ENCODE results near the gene TCF7L2.

Gene TCF7L2

DNA sequence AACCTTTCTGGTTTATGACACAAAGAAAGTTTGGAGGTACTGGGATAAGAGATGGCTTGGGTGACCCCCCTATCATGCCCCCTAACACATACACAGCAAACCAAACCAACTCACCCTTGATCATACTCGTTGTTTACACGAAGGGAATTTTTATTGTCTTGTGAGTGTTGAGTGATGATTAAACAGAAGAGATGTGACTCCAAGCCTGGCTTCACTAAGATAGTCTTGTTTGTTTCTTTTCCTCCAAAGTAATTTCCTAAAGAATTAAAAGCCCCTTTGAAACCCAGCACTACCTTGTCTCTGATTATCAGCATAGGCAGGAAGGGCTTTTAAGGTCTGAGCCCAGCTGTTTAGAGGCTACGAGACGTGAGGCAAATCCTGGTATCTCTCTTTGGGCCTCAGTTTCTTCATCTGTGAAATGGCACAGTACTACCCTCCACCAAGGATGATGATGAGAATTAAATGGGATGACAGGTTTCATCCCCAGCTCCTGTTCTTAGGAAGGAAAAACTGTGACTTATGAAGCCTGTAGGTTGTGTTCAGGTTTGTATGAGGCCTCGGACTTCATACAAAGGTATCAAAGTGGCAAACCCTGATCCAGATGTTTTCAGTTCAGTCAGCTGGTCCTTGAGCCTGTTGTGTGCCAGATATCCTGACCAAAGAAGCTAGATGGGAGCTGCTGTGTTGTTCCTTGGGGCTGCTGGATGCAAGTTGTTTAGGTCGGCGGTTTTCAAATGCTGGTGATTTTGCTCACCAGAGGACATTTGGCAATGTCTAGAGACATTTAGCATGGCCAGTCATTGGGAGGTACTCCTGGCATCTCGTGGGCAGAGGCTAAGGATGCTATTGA, 51.8 kb downstream of the TCF7L2 start:
- no peak for DNase-seq

DNA sequence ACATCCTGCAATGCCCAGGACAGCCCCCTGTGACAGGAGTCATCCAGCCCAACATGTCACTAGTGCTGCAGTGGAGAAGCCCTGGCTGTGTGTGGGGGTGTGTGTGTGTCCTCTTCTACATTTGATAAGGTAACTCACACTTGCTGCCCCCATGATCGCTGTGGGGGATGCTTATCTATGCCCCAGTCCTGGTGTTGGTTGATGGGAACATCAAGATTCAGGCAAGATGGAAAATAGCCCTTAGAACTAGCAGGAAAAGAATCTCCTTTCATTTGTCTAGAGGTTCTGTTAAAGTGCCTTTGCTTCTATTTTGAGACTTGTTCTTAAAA, 52.4 kb downstream of the TCF7L2 start:
- no peak for DNase-seq

DNA sequence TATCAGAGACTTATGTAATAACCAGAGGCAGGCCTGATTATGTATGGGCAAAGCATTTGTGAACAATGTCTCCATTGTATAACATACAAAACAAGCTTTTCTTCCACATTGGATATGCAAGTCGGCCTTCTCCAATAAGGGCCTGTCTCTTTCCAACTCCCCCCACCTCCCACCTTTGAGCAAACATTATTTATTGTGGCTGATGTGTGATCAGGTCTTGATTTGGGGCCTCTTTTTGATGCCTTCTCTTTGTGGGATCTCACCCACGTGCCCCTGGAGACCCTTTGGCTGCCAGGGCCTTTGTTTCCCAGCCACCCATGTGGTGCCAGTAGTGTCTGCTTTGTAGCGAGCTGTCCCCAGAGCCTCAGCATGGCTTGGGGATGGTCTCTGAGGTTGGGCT, 53.0 kb downstream of the TCF7L2 start:
- no peak for DNase-seq

DNA sequence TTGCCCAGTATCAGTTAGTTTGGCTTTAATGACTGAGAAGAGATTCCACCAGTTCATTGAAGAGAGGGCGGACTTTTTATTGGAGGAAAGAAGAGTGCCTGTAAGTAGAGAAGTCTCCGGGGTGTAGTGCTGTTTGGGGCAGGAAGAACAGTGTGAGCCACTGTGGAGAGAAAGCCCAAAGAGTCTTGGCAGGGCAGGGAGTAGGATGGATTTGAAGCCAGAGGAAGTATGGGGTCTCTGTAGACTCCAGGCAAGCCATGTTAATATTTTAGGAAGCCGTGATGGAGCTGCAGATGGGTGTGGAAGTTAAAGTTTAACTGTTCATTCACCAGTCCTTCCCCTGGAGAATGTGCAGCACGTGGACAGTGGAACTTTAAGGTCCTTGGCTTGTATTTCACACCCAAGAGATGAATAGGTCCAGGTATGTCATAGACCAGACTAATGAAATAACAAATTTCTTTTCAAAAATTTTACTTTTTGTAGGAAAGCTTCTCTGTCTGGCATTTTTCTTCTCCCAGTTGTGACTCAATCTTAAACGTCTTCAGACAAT, 54.1 kb downstream of the TCF7L2 start:
- DNase-seq, result no peak

DNA sequence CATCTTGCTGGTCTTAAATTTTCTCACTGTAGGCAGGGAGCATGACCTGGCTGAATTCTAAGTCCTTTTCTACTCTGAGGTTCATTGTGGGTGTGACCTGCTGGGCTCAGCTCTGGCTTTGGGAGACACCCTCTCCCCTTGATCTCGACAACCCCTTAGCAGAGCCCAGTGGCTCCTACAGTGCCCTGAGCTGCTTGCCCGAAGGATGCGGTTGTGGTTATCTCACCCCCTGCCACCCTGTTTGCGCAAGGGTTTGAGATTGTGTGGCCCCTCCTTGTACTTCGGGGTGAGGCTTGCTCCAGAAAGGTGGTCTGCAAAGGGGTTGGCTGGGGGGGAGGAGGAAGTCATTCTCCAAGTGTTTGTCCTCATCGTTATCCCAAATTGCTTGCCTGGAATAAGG, 55.3 kb downstream of the TCF7L2 start:
- no peak for DNase-seq

DNA sequence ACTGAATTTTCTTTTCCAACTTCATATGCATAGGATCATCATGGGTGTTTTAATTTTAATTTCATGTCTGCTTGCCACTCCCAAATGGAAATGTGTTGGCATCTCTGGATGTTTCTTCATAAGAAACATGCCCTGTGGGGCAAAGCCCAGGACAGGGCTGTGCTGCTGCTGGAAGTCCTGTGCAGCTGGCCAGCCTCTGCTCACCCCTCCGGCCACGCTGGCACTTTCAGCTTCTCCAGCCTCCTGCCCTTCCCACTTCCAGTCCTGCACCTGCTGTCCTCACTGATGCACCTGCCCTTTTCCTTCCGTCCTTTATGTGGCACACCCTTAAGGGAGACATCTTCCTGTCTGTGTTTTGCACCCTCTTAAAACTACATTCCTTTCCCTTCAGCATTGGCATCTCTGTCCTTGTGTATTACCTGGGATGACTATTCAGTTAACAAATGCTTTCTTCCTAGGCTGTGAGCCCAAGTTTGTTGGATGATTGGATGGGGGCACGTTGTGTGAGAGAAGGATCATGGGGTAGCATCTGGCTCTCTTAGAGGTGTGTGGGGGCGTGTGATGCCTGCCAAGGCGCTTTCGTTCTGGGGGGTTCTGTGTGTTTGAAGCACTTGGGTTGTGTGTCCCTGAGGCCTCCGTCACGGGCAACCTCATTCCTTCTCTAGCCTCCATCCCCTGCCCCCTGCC, 56.8 kb downstream of the TCF7L2 start:
- peak; percentile 48 for DNase-seq

DNA sequence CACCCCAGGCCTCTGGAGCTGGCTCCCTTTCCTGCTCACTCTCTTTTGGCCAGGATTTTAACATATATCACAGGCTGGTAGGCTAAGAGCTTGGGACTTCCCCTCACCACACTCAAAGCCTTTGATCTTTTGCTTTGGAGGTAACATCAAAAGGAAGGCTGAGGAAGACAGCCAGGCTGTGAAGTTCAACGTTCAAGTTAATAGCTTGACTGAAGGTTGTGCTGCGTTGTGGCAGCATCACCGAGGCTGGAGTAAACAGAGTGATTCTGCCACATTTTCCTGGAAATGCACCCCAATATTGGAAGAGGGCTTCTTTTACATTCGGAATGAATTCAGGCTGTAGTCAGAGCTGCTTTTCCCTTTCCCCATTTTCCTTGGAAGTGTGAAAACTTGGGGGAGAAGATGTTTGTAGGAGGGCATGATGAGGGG, 57.3 kb downstream of the TCF7L2 start:
- DNase-seq, result no peak

DNA sequence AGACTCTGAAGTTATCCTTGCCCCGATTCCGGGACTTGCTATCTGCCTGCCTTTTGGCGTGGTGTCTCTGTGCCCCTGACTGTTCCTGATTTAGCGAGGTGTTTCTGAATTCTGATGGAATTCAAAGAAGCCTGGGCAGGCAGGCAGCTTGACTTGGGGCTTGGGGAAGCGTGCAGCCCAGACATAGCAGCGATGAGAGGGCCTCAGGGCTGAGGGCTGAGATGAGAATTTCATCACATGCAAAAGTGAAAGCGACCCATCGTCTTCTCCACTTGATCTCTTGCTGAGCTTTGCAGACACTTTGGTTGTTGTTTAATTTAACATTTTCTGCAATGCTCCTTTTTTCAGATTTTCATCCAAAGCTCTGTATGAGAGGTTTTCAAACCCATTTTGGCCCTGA, 57.8 kb downstream of the TCF7L2 start:
- no peak for DNase-seq

DNA sequence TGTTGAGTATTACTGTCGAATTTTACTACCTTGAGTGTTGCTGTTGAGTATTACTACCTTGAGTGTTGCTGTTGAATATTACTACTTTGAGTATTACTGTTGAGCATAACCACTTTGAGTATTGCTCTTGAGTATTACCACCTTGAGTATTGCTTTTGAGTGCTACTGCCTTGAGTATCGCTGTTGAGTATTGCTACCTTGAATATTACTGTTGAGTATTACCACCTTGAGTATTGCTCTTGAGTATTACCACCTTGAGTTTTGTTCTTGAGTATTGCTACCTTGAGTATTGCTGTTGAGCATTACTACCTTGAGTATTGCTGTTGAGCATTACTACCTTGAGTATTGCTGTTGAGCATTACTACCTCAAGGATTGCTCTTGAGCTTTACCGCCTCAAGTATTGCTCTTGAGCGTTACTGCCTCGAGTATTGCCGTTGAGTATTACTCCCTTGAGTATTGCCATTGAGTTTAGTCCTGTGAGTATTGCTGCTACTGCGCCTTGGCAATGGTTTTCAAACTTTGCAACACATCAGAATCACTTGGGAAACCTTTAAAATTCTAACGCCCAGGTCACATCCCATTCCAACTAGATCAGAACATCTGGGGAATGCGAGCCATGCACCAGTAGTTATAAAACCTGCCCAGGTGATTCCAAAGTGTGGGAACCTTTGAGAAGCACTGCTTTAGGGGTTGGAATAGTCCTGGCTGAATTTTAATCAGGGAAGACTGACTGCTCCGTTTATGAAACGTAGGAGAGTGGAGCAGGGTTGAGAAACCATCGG, 61.7 kb downstream of the TCF7L2 start:
- no peak for DNase-seq

DNA sequence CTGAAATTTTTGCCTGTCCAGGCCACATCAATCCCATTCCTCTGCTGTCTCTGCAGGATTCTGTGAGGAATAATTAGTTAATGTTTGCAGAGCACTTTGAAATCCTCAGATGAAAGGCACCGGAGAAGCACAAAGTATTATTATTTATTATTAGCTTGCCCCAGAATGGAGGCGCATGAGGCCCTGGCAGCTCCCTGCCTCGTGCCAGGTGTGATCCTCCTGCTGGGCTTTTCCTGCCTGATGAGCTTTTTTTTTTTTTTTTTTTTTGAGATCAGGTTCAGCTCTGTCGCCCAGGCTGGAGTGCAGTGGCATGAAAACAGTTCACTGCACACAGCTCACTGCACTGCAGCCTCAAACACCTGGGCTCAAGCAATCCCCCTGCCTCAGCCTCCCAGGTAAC, 65.2 kb downstream of the TCF7L2 start:
- no peak for DNase-seq

DNA sequence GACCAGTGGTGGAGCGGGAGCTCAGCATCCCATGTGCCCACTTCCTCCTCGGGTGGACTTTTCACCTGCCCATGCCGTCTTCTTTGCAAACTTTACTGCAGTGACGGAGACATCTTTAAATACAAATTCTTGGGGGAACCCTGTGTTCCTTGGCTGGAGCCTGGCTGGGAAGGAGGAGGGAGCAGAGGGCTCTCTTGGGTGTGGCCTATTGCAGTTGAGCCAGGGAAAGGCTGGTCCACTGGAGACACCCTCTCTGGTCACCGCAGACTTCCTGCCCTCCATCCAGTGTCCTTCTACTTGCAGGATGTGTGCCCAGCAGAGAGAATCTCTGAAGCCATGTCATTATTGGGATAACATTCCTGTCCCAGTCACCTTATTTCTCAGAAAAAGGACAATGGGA, 67.3 kb downstream of the TCF7L2 start:
- DNase-seq, result no peak

DNA sequence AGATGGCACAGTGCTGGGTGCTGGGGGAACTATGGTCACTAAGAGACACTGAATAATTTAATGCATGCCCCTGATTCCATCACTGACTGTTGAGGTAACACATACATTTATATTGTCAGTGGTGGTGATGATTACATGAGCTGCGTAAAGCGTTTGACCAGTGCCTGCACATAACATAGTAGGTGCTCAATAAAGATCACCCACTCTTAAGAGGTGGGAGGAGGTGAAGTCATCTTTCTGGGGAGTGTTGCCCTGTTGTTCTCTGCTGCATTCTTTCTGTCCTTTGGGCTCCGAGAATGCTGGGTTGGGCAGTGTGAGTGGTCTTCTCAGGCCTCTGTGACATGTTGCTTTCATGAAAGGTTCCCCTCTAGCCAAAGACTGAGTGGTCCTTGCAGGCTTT, 68.0 kb downstream of the TCF7L2 start:
- no peak for DNase-seq

DNA sequence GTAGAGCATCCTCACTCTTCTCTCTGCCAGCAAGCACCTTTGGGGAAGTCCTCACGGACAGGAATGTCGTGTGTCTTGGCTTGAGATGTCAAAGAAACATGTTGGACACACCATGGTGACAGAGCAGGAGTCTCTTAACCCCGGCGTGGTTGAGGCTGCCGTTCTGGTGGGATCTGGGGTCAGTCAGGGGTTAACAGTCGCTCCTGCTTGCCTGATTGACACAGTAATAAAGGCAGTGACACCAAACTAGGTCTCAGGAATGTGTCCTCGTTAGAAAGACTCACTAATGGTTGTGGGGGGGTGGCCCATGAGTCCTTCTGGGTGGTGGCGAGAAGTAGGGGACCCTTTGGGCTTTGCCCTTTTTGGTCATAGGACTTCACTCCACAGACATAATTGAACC, 69.0 kb downstream of the TCF7L2 start:
- no peak for DNase-seq

DNA sequence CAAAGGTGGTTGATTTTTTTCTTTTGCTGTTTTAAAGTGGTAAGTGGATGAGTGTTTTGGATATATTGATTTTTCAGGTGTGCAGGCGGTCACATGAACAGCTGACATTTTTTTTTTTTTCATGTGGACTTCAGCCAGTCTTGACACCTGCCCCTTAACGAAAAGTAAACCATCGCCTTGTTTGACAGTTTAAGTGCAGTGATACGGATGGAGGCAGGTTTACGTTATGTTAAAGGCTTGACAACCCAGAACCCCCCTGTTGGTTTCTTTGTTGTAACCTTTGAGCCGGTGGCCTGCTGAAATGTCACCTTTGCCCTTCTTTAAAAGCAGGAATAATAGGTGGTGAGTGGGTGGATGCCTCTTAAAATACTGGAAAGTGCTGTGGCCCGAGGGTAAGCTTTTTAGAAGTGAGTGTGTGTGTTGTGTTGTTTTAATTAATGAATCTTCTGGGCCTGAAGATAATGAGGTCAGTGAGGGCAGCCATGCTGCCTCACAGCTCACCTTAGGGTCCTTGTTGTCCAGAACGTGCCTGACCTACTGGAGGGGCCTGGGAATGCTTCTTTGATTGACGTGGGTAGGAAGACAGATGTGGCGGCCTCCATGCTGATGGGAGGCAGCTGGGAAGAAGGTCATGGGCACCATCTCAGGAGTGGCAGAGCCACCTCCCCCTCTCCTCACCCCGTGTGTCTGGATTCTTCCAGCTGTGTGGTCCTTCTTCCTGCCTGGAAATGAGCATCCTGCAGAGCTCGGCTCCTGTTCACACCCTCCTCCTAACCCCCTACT, 69.8 kb downstream of the TCF7L2 start:
- peak; percentile 9 for DNase-seq

DNA sequence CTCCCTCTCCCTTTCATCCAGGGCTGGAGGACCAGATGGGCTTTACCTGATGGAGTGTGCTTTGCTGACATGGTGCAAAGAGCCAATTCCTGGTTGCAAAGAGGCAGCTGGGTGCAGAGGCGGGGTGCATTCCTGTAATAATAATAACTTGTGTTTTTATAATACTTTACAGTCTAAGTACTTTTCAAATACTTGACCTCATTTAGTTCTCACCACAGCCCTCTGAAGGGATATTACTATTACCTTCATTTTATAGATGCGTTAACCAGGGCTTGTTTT, 70.4 kb downstream of the TCF7L2 start:
- DNase-seq, result no peak

DNA sequence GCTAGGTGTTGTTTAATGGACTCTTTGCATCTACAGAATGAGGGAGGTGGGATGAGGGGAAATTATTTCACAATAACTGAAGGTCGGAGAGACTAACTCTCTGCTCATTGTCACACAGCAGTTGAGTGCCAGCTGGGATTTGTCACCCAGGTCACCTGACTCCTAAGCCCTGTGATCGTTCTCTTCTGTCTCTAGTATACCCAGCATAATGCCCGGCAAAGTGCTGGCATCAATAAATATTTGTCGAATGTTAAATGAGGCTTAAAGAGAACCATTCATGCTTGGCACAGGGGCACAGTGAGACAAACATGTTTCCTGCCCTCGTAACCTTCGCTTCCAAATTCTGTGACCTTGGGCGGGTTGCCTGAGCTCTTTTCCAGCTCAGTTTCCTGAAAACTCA, 70.8 kb downstream of the TCF7L2 start:
- DNase-seq, result peak; percentile 1

DNA sequence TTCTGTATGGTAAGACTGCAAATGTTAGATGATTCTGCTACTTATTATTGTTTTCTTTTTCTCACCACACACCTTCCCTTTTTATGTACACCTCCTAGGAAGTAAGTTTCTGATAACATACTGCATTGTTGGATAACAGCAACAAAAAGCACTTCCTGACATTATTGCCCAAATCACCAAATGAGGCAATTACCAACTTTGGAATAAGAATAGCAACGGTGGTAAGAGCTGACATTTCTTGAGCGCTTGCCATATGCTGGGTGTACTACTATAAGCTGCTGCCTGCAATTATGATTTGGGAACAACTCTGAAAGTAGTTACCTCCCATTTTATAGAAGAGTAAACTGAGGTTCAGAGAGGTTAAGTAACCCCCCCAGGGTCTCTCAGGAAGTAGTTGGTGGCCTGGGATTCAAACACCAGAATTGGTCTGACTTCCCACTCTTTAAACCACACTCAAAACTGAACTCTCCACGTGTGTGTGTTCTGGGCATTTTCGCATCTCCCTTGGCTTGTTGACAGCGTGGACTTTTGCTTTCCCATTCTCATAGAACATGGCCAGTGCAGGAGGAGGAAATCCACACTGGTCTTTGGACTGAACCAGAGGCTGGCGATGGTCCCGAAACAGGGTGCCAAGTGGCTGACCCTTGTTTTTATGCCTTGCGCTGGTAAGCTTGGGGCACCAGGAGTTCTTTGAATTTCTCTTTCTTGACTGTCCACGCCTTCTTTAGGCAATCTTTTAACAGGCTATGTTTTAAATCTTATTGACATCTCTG, 71.4 kb downstream of the TCF7L2 start:
- DNase-seq, result no peak

DNA sequence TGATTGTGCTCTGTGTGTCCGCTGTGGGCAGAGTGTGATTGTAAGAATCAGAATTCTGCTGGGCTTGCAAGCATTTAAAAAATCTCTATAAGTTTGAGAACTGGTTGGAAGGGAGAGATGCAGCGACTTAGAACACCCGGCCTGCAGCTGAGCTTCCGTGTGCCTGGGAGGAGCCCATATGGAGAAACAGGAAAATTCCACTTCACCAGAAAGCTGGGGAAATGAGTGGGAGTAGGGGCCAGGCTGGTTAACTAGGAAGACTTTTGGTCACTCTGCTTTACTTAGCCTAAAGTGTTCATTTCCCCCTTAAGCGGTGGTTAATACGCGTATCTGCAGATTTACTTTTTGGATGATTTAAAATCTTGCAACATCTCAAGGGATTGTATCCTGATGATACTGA, 72.2 kb downstream of the TCF7L2 start:
- DNase-seq, result no peak

DNA sequence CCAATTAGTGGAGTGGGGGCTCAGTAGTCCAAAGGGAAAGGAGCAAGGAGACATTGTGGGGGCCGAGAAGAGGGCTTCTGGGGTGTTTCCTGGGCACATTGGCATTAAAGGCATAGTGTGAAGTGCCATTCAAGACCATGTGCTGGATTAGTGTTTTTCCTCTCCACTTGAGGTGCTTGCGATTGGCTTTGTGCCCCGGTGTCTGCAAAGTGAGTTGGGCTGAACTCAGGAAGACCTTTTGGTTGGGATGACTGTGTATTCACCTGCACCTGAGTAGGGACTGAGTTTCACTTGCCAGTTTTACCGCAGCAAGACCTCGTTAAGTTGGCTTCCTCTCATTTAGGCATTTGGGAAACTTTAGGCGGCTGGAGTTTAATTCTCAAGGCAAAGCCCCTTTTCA, 73.0 kb downstream of the TCF7L2 start:
- DNase-seq, result no peak

DNA sequence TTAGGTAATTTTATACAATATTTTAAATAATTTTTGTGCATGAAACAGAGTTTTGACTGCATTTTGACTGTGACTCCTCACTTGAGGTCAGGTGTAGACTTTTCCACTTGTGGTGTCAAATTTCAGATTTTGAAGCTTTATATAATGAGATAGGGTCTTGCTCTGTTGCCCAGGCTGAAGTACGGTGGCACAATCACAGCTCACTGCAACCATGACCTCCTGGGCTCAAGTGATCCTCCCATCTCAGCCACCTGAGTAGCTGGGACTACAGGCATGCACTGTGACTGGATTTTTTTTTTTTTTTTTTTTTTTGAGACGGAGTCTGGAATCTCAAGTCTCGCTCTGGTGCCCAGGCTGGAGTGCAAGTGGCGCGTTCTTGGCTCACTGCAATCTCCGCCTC, 74.9 kb downstream of the TCF7L2 start:
- DNase-seq, result no peak

DNA sequence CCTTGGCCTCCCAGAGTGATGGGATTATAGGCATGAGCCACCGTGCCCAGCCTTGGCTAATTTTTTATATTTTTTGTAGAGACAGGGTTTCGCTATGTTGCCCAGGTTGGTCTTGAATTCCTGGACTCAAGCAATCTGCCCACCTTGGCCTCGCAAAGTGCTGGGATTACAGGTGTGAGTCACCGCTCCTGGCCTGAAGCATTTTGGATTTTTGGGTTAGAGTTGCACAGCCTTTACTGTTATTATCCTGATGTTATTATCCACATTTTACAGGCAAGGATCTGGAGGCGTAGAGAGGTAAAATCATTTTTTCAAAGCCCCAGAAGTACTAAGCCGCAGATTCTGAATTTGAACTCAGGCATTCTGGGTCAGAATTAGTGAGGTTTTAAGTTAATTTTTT, 75.4 kb downstream of the TCF7L2 start:
- no peak for DNase-seq

DNA sequence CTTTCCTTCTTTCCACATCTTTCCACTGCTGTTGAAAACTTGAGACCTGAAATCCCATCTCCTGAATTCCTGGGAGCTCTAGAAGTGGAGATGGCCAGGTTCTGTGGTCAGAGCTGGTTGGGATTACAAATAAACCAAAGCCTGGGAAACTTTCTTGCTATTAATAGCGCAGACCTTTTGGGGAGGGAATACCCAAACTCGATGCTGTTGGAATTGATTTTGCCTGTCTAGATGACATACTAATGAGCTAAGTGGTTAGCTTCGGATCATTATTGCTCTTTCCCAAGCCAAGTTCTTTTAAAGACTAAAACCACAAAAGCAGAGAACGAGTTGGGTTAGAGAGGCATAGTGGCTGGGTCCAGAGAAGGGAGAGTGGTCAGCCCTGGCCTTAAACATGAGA, 76.6 kb downstream of the TCF7L2 start:
- no peak for DNase-seq

Measured in SHP77 treated with DMSO at 0.1 percent for 48 hours (cell line).